Uterus (tissue), 4 donors: ENCODE measurements around the gene KRTAP2-2. TPM values are rescaled to one million over a fixed set of nuclear protein-coding genes. Genes with fewer than 3 reads are reported as not detected.

Experiments used
- DNase-seq, 2 donors: peaks; one replicate each; pipeline ENCODE4 v3.0.0-alpha.2; 2019 to 2020
- H3K27ac ChIP-seq, 2 donors: fragments of 200-600 bp; sonication (generic); 1 replicate in 1 of 2; 2 replicates in 1 of 2; pipeline ENCODE4 v1.5.1; 2016 to 2018
- H3K27me3 ChIP-seq, 2 donors: fragments of 200-600 bp; sonication (generic); one replicate each; pipeline ENCODE4 v1.5.1; 2018 to 2019; ENCODE audit warnings: control low read depth in 1 of 2
- H3K36me3 ChIP-seq, 2 donors: fragments of 200-600 bp; sonication (generic); one replicate each; pipeline ENCODE4 v1.5.1; 2019; ENCODE audit warnings: control low read depth in 1 of 2
- H3K4me1 ChIP-seq, 2 donors: fragments of 200-600 bp; sonication (generic); one replicate each; pipeline ENCODE4 v1.5.1; 2018 to 2019; ENCODE audit warnings: control low read depth in 1 of 2
- H3K4me3 ChIP-seq, 2 donors: fragments of 200-600 bp; sonication (generic); 1 replicate in 1 of 2; 2 replicates in 1 of 2; pipeline ENCODE4 v1.5.1; 2018 to 2019; ENCODE audit warnings: mild to moderate bottlenecking in 1 of 2
- H3K9me3 ChIP-seq, 2 donors: fragments of 200-600 bp; sonication (generic); one replicate each; pipeline ENCODE4 v1.5.1; 2019; ENCODE audit warnings: control low read depth in 1 of 2
- CTCF ChIP-seq, 4 experiments: fragments of 200-600 bp in 2 of 4; fragments of 450-650 bp in 2 of 4; sonication (generic) in 2 of 4; IDR thresholded peaks; one replicate each; pipeline ENCODE4 v1.5.1; 2016 to 2019; ENCODE audit warnings: antibody characterized with exemption in 4 of 4, mild to moderate bottlenecking in 2 of 4, moderate library complexity in 1 of 4
- POLR2A ChIP-seq, 2 donors: fragments of 450-650 bp; IDR thresholded peaks; one replicate each; pipeline ENCODE4 v1.6.1; 2016; ENCODE audit warnings: antibody characterized with exemption in 2 of 2, mild to moderate bottlenecking in 1 of 2, moderate library complexity in 1 of 2
- intact Hi-C: fragments of 100-400 bp; cut with DNase I; formaldehyde crosslinking; loops from one replicate; pipeline ENCODE4 v1.15.1; 2023; ENCODE audit warnings: low total_unique reads
- total RNA-seq, 4 donors: library from RNA; depleted of rRNA in 3 of 4; stranded (reverse); fragments of >200 nt in 3 of 4; gene quantifications; one replicate each; pipeline versions ENCODE4 v1.1.0 to v1.2.4, GENCODE V29; 2014 to 2023
- donor health status: DM: yes; HTN: yes; CAD: no.

KRTAP2-2 gene
- total RNA-seq, 4 donors from 2014 or later = not detected

DNA sequence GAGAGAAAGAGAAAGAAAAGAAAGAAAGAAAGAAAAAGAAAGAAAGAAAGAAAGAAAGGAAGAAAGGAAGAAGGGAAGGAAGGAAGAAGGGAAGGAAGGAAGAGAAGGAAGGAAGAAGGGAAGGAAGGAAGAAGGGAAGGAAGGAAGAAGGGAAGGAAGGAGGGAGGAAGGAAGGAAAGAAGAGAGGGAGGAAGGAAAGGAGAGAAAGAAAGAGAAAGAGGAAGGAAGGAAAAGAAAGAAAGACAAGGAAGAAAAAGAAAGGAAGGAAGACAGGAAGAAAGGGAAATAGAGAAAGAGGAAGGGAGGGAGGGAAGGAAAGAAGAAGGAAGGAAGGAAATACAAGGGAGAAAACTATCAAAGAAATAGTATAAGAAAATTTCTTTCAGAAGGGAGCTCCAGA is 21.8 kb upstream of the KRTAP2-2 start:
- Histone ChIP-seq H3K27me3 (no peaks in the 10 kb centered on the region), H3K4me1 (no peaks in the 10 kb centered on the region), H3K36me3 (no peaks in the 10 kb centered on the region), H3K27ac (no peak overlapping the region), H3K4me3 (no peak overlapping the region), H3K9me3 (no peaks in the 10 kb centered on the region)
- TF ChIP-seq CTCF (IDR thresholded peaks at IDR 0.05) (no peak), POLR2A (IDR thresholded peaks at IDR 0.05) (no peak)
- DNase-seq = no peak
- intact Hi-C loops = no loop called here

GRCh38 chr17:41073676-41074075 is 18.6 kb upstream of the KRTAP2-2 start:
- H3K36me3 ChIP-seq = no peaks in the 10 kb centered on the region
- H3K9me3 ChIP-seq = no peaks in the 10 kb centered on the region
- TF ChIP-seq CTCF (IDR thresholded peaks at IDR 0.05) (no peak), POLR2A (IDR thresholded peaks at IDR 0.05) (no peak)
- no peak overlapping the region for H3K4me3 ChIP-seq
- DNase-seq = no peak
- H3K27ac ChIP-seq = no peak overlapping the region
- intact Hi-C loops = no loop called here
- no peaks in the 10 kb centered on the region for H3K27me3 ChIP-seq
- no peaks in the 10 kb centered on the region for H3K4me1 ChIP-seq

GRCh38 chr17:41071606-41072360 is 16.8 kb upstream of the KRTAP2-2 start:
- Histone ChIP-seq H3K27ac (no peak overlapping the region), H3K9me3 (no peaks in the 10 kb centered on the region), H3K4me1 (no peaks in the 10 kb centered on the region), H3K36me3 (no peaks in the 10 kb centered on the region), H3K27me3 (no peaks in the 10 kb centered on the region), H3K4me3 (no peak overlapping the region)
- intact Hi-C loops = no loop called here
- TF ChIP-seq POLR2A (IDR thresholded peaks at IDR 0.05) (no peak), CTCF (IDR thresholded peaks at IDR 0.05) (no peak)
- DNase-seq = no peak

DNA sequence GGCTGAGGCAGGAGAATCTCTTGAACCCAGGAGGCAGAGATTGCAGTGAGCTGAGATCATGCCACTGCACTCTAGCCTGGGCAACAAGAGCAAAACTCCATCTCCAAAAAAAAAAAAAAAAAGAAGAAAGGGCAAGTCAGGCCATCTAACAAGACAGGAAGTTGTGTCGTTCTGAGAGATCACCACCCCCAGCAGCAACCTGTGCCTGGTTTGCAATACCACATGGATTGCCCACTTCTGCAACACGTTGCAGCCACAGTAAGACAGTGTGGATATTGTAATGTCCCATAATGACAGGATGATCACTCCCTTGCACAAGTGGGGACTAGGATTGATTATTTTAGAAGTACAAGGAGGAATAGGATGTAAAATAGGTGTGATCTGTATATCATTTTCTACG is 14.0 kb upstream of the KRTAP2-2 start:
- DNase-seq = no peak
- intact Hi-C loops = no loop called here
- TF ChIP-seq CTCF (IDR thresholded peaks at IDR 0.05) (no peak), POLR2A (IDR thresholded peaks at IDR 0.05) (no peak)

GRCh38 chr17:41067281-41067680 is 12.3 kb upstream of the KRTAP2-2 start:
- Histone ChIP-seq H3K36me3 (no peaks in the 10 kb centered on the region), H3K9me3 (no peaks in the 10 kb centered on the region), H3K4me3 (no peak overlapping the region), H3K27ac (no peak overlapping the region), H3K4me1 (peaks cover 0 to 3% of the 10 kb centered on the region in 2 donors), H3K27me3 (no peaks in the 10 kb centered on the region)
- intact Hi-C loops = no loop called here
- TF ChIP-seq POLR2A (IDR thresholded peaks at IDR 0.05) = no peak
- no peak for TF ChIP-seq CTCF (IDR thresholded peaks at IDR 0.05)
- DNase-seq = no peak

More for the DNA sequence above, 14.0 kb upstream of the KRTAP2-2 start:
- Histone ChIP-seq H3K27ac (no peak overlapping the region), H3K4me3 (no peak overlapping the region), H3K27me3 (no peaks in the 10 kb centered on the region), H3K36me3 (no peaks in the 10 kb centered on the region), H3K4me1 (no peaks in the 10 kb centered on the region), H3K9me3 (no peaks in the 10 kb centered on the region)
